Esophagus mucosa (tissue), 1 donor: ENCODE results near the gene TTBK1. TPM values are rescaled to one million over a fixed set of nuclear protein-coding genes. Genes with fewer than 3 reads are reported as not detected.

ENCODE experiments used
- ATAC-seq: fragments of 200-7000 bp; cut with Tn5 transposase; one replicate; pipeline ENCODE4 v1.9.1; 2020
- total RNA-seq: library from RNA; stranded (reverse); gene quantifications from one replicate; pipeline ENCODE4 v1.2.4, GENCODE V29; 2023
- donor health status: DM: yes; HTN: yes; CAD: no.

Gene TTBK1
- total RNA-seq, 1 donor from 2014 or later = not detected

GRCh38 chr6:43274127-43274915, 31.0 kb downstream of the TTBK1 start:
- ATAC-seq = peak; percentile 5

- ATAC-seq = no peak
These were observed 31.8 kb downstream of the TTBK1 start for GRCh38 chr6:43274916-43275597.

- ATAC-seq = no peak
These were observed 32.7 kb downstream of the TTBK1 start for GRCh38 chr6:43275801-43276576.

GRCh38 chr6:43276577-43277305, 33.5 kb downstream of the TTBK1 start:
- no peak for ATAC-seq

DNA sequence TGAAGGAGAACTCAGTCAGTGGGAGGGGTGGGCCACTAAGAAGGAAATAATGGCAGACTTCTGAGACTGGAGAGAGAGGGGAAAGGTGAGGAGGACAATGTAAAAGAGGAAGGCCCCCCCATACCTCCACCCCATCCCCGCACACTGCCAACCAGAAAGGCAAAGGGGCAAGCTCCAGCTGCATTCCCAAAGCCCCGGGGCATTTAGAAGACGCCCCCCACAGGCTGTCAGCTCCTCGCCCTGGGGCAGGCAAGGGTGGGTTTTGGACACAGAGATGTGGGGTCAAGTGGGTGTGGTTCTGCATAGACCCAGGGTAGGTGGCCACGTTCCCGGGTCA, 34.0 kb downstream of the TTBK1 start:
- ATAC-seq = no peak

DNA sequence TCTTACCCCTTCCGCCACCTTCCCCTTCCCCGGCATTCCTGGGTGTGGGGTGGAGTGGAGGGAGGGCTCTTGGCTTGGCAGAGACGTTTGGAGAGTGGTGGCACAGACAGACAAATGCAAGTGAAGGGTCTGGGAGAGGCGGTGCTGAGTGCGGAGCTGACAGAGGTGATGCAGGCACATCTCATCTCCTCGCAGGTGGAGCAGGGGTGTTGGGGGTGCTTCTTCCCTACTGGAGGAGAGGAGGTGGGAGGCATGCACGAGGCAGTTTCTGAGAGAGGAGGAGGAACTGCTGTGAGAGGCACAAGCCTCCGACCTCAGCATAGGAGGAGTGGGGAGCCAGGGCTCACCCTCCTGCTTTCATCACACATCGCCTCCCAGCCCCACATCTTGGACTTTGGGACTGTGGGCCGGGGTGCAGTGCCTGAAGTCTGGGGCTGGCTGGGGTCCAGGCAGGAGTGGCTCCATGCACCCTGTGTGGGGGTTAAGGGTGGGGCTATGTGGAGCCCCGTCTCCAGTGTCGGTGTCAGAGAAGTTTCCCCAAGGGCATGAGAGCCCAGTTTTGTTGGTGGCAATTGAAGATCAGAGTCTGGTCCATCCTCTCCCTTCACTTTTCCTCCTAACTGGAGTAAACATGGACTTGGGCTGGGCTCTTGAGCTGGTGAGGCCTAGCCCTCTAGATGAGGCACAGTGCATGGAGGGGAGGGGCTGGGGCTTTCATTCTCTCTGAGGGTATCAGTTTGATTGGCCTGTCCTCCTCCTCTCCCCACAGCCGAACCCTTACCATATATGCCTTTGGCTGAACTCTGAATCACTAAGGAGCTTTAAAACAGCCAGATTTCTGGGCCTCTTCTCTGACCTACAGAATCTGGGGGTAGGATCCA, 34.6 kb downstream of the TTBK1 start:
- ATAC-seq = no peak

GRCh38 chr6:43278524-43279078, 35.3 kb downstream of the TTBK1 start:
- ATAC-seq = no peak

- ATAC-seq = no peak
These were observed 37.0 kb downstream of the TTBK1 start for GRCh38 chr6:43280234-43280633.

DNA sequence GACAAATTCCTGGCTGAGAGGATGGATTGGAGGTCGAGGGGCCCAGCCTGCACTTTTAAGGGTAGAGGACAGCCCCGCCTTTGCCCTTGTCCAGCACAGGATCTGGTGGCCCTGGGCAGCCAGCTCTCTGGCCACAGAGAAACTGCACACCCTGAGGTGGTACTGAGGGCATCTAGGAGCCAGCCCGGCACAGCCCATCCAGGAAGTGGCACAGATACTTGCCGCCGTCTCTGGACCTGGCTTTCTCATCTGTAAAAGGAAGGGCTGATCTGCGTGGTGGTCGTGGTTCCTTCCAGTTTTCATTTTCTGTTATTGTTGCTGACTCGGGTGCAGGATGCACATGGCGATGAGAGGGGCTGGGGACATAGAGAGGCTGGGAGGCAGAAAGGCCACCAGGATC, 38.8 kb downstream of the TTBK1 start:
- ATAC-seq = no peak

GRCh38 chr6:43282636-43283513, 39.6 kb downstream of the TTBK1 start:
- no peak for ATAC-seq

GRCh38 chr6:43283514-43283901, 40.2 kb downstream of the TTBK1 start:
- ATAC-seq = no peak

GRCh38 chr6:43283905-43284304, 40.6 kb downstream of the TTBK1 start:
- peak; percentile 40 for ATAC-seq

- no peak for ATAC-seq
These were observed 41.9 kb downstream of the TTBK1 start for GRCh38 chr6:43284991-43285781.

DNA sequence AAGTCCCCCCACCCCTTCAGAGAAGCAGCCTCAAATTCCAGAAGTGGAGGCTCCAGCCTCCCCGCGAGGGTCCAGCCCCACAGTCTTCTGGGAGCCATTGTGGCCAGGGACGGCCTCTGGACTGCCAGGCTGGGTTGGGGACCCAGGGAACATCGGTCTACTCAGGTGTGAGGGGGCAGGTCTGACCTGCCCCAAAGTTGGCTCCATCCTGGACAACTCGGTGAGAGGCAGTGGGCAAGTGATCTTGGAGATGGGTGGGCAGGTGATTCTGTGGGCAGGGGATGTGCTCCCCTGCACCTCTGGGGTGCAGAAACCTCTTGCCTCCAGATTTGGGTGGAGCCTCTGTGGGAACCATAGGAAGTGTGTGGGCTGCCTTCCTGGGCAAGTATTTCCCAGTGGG, 42.6 kb downstream of the TTBK1 start:
- ATAC-seq = no peak

DNA sequence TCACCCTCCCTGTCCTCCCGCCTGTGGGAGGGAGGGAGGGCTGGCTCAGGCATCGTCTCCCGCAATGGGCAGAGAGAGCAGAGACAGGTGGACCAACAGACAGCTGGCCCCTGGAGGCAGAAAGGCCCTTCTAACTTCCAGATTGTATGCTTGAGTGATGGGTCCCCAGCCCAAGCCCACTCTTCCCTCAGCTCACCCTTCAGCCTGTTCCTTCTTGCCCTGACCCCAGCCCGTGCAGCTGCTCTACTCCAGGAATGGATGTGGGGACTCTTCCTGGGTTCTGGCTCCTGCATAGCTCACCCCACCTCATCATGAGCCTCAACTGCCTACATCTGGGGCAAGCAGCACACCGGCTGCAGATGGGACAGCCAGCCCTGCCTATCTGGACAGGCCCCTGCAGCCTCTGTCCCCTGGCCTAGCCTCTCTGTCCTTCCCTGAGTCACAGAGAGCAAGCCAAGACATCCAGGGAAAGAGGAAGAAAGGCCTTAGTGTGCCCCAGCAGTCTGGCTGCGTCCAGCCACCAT, 43.2 kb downstream of the TTBK1 start:
- ATAC-seq = no peak

DNA sequence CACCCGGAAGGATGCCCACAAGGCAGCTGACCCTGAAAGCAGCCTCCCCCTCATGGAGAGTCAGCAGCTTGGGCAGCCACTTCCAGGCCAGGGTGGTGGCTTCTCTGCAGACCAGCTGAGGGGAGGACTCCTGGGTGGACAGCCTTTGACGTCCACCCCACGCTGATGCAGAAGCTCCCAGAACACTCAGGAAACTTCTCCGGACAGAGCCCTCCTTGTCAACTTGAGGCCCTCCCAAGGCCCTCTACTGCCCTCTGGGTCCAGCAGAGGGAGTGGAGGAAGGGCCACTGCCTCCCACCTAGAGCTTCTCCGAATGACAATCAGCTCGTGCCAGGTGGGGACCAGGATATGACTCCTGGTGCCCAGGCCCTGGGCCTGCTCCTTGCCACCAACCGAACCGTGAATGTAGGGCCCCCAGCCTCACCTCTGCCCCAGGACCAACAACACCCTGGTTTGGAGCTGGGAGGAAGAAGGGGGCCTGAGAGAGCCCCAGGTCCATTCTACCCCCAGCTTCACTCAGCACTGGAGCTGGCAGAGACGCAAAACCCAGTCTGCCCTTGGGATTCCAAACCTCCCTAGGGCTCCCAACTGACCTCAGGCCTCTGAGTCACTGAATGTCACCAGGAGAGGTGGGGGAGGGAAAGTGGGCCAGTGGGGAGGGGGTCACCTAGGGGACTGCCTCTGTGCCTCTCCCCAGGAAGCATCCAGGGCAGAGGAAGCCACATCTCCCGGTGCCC, 43.9 kb downstream of the TTBK1 start:
- ATAC-seq = no peak

- no peak for ATAC-seq
These were observed 44.7 kb downstream of the TTBK1 start for GRCh38 chr6:43287717-43288679.
